HG02970 (cell line): ENCODE measurements around the gene ZNHIT2.

ENCODE experiments used
- ATAC-seq: cut with Tn5 transposase; IDR thresholded peaks from one replicate; pipeline ENCODE4 v1.9.1; 2021; ENCODE audit warnings: mild to moderate bottlenecking, moderate library complexity, moderate number of reproducible peaks; ENCODE audit not compliant: unreplicated experiment, low FRiP score

Gene ZNHIT2

GRCh38 chr11:65134952-65135632 is 17.6 kb upstream of the ZNHIT2 start:
- ATAC-seq = peak; percentile 61

- ATAC-seq = peak; percentile 46
Observed at GRCh38 chr11:65134240-65134951, 16.9 kb upstream of the ZNHIT2 start, which contains the start of gene SYVN1. Gene SYVN1, minus strand, starts transcription at chr11:65134519. Its CDS starts 918 bp downstream, at chr11:65133601.

- ATAC-seq = no peak
Observed at GRCh38 chr11:65133724-65134123, 16.2 kb upstream of the ZNHIT2 start.

GRCh38 chr11:65132988-65133700 is 15.6 kb upstream of the ZNHIT2 start:
- ATAC-seq = no peak

DNA sequence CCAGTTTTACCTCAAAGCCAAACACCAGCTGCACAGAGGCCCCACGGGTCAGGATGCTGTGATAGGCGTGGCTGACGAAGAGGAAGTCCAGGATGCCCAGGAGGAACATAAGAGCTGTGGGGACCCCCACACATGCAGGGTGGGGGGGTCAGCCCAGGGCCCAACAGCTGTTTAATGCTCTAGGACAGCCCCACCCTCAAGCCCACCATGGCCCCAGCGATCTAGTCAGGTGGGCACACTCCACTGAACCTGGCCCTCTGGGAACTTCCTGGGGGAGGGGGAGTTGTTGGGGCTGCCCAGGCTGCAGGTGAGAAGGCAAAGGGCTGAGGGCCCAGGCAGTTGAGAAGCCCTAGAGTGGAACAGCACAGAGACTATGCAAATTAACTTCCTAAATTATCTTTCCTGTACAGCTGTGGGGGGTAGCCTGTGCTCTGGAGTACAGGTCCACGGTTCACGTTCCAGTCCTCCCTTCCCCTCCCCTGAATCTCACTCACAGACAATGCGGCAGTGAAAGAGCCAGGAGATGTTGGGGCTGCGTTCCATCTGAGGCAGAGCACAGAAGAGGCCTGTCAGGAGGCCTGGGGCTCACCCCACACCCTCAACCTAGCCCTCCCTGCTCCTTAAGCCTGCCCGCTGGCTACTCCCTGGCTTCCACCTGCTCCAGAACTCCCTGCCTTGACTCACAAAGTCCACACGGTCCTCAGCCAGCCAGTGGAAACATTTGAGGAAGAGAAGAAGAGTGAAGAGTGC is 14.9 kb upstream of the ZNHIT2 start:
- ATAC-seq = no peak

DNA sequence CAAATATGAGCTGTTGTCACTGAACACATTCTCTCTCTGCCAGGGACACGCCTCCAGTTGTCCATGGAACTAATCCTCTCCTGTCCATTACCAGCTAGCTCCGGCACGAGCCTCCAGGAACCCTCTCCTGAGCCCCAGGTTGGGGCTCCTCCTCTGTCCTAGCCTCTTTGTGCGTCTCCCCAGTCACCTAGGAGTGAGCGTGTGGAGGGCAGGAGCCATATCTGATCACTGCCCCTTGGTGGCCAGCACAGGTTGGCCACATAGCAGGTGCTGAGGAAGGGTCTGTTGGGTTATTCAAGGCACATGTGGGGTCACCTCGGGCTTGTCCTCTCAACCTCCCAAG is 14.4 kb upstream of the ZNHIT2 start:
- no peak for ATAC-seq

DNA sequence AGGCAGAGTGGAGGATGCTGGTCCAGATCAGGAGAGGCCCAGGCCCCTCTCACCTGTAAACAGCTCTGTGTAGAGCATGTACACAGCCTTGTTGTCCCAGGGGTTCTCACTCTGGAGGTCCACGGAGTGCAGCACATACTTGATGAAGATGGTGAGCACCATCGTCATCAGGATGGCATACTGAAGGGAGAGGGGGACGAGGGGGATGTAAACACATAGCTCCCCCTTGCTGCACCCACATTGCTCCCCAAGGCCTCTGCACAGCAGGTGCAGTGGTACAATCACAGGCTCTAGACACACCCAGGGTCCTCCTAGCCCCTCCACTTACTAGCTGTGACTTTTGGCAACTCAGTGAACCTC is 13.9 kb upstream of the ZNHIT2 start:
- ATAC-seq = no peak

DNA sequence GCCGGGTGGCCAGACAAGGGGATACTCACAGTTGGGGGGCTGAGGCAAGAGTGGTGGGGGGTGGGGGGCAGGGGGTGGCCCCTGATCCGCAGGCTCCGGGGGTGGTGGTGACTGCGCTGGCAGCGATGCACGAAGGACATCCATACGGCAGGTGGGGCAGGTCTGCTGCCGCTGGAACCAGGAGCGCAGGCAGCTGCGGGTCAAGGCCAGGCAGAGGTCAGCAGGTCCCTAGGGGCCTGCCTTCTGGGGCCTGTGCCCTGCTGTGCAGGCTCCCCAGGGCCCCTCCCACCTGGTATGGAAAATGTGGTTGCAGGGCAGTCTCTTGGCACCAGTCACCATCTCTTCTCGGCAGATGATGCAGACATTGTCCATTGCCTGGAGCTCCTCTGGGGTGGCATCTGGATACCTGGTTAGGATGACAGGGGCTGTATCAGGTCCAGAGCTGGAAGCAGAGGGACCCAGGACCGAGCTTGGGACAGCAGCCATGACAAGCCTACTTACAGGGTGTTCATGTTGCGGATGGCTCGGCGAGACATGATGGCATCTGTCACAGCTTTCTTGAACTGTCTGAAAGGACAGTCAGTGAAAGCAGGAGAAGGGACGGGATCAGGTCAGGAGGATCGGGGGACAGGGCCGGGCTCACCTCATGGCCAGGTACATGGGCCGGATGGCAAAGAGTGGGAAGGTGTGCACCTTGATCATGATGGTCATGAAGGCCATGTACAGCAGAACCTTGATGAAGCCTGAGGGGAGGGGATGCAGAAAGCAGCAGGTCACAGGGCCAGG is 13.3 kb upstream of the ZNHIT2 start:
- ATAC-seq = no peak

DNA sequence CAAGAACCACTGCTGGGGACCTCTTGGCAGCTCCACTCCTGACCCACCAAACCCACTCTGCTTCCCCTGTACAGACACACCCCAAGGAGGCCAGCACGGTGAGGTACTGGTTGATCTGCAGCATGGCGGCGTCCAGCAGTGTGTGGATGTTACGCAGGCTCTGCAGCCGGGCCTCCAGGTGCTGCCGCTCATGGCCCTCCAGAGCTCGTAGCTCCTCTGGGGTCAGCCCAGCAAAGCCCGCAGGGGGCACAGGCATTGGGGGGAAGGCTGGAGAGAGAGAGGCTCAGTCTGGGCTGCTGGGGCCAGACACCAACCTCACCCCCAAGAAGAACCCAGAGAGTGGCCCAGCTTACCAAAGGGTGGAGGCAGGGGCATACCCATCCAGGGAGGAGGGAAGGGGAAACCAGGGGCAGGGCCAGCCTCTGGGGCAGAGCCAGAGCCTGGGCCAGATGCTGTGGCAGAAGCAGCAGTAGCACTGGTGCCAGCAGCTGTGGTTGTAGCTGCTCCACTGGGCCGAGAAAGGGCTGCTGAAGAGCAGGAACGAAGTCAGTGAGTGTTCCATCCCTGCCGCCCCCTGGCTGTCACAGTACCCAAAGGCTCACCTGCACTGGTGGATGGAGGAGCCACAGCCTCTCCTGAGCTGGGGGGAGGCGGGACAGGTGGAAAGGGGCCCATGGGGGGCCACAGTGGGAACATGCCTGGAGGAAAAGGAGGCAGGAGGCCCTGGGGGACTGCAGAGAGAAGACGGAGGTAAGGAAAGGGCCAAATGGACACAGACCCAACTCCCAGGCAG is 12.3 kb upstream of the ZNHIT2 start:
- no peak for ATAC-seq

DNA sequence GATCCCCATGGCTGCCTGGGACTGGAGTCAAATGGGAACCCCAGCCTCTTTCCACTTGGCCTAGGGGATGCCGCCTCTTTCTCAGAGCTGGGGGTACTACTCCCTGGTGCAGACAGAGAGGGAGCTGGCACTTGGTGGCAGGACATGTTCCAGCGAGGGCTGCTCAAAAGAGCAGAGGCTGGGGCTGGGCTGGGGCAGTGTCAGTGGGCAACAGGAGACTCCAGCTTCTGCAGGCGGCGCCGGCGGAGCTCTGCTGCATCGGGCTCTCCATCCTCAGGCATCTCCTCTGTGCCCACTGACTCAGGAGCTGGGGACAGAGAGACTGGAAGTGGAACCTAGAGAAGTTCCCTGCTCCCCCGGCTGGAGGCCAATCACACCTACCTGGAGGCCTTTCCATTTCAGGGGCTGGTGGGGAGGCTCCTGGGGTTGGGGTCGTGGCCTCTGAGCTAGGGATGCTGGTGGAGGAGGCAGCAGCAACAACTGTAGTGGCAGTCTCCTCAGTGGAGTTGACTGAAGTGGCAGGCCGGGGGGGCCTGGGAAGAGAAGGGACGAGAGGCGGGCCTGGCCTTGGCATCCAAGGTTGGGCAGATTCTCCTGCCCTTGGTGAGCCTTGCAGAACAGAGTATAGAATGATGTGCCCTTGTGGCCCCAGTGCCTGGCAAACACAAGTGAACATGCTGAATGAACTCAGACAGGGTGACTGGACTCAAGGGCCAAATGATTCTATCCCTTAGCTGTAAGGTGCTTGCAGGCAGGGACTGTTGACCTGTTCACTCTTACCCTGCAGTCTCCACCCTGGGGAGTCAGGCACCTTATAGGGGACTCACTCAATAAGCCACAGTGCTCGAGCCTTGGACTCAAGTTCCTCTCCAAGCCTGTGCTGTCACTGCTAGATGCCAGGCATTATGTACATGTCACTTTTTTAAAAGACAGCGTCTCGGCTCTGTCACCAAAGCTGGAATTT is 11.0 kb upstream of the ZNHIT2 start:
- no peak for ATAC-seq

- ATAC-seq = no peak
Observed at GRCh38 chr11:65127473-65128181, 10.1 kb upstream of the ZNHIT2 start.

DNA sequence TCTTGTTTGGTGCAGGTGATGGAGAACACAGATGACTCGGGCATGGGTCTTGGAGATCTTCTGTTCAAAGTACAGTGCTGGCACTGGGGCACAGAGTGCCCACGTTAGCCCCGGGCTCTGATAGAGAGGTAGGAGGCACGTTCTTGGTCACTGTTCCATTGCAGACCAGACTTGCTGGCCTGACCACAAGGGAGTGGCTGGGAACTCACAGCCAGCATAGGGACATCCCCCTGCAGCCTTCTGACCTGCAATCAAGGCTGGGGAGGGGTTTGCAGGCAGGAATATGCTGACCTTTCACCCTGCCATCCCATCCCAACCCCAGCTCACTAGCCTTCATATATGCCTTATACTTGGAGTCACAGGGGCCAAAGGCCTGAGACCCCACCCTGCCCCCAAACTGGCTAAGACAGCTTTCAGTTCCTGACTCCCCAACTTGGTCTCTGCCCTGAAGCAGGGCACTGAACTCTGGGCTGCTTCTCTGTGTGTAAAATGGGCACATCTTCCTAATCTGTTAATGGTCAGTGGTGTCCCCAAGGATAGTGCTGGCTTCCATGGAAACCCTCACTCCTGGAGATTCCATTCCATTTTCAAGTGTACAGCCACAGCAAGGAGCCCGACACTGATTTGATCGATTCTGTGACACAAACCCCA is 9.2 kb upstream of the ZNHIT2 start:
- ATAC-seq = no peak

DNA sequence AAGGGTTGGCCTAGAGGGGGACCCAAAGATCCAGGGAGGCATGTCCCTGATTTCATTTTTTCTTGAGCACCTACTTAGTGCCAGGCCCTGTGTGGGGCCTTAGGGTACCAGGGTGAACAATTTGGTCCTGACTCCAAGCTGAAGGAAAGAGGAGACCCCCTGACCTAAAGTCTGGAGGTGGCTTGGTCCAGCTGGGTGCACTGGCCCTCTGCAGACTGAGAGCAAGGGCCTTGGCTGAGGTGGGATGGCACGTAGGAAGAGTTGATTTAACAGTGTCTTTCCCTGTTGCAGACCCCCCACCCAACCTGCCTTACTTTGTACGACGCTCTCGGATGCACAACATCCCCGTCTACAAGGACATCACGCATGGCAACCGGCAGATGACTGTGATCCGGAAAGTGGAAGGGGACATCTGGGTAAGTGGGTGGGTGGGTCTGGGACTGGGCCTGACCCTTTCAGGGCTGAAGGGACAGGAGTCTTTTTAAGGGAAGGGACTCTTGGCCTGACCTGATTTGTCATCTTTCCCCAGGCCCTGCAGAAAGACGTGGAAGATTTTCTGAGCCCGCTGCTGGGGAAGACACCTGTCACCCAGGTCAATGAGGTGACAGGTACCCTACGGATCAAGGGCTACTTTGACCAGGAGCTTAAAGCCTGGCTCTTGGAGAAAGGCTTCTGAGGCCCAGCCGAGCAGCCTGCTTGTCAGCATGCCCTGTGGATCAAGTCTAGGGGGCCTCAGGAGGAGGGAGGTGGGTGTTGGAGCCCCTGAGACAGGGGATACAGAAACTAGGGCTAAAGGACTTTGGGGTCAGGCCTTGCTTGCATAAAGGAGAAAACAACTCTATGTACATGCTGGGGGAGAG is 7.9 kb upstream of the ZNHIT2 start:
- no peak for ATAC-seq

GRCh38 chr11:65124480-65125196 is 7.1 kb upstream of the ZNHIT2 start:
- ATAC-seq = no peak

DNA sequence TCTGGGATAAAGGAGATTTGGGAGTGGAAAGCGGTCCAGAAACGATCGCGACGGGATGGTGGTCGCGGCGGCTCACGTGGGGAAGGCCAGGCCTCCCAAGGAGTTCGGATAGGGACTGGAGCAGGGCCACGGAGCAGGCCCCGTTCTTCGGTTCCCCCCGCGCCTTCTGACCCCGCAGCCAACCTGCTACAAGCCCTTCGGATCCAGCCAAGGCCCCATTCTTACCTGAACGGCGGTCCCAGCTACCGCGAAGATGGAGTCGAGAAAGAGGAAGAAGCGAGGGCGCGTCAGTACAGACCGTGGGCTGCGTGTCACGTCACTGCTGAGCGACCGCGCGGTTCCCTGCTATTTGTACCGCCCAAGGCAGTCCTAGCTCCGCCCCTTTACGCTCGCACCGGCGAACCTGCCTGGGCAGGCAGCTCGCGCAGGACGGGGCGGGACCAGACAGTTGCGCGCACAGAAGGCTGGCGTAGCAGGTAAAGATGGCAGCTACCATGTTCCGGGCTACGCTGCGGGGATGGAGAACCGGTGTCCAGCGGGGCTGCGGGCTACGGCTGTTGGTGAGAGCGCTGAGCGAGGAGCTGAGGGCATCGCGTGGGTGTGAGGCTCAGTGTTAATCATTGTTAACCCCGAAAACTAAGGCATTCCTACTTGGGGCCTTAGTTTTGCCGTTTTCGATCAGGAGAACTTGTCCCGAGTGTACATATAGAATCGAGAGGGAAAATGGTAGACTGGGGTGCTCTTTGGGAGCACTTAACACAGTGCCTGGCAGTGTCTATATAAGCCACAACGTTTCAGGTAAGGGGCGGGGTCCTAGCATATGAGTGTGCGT is 4.6 kb upstream of the ZNHIT2 start, which contains the start of the genes FAU and MRPL49:
Gene FAU (minus strand): TSS at position 270 of the 832 bp plus-strand sequence. CDS start 321 bp downstream, outside the sequence.
Gene MRPL49 (plus strand): TSS at position 457 of the 832 bp plus-strand sequence. CDS start 26 bp downstream, at position 483.
- ATAC-seq = peak; percentile 60
